ENCODE results near the gene PRDX3.
A peak's percentile ranks its signal among the peaks of the same experiment; 100 is the strongest.

DNA sequence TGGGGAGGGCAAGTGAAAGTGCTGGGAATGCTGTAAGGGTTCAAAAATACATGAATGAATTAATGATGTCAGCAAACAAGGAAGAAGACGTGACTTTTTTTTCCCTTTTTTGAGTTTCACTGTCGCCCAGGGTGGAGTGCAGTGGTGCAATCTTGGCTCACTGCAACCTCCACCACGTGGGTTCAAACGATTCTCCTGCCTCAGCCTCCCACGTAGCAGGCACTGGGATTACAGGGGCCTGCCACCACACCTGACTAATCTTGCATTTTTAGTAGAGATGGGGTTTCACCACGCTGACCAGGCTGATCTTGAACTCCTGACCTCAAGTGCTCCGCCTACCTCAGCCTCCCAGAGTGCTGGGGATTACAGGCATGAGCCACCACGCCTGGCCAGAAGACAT lies 44.7 kb downstream of the PRDX3 start:
- TF ChIP-seq, protein P1, sequence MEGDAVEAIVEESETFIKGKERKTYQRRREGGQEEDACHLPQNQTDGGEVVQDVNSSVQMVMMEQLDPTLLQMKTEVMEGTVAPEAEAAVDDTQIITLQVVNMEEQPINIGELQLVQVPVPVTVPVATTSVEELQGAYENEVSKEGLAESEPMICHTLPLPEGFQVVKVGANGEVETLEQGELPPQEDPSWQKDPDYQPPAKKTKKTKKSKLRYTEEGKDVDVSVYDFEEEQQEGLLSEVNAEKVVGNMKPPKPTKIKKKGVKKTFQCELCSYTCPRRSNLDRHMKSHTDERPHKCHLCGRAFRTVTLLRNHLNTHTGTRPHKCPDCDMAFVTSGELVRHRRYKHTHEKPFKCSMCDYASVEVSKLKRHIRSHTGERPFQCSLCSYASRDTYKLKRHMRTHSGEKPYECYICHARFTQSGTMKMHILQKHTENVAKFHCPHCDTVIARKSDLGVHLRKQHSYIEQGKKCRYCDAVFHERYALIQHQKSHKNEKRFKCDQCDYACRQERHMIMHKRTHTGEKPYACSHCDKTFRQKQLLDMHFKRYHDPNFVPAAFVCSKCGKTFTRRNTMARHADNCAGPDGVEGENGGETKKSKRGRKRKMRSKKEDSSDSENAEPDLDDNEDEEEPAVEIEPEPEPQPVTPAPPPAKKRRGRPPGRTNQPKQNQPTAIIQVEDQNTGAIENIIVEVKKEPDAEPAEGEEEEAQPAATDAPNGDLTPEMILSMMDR (IDR thresholded peaks at IDR 0.05; ENCODE audit: low read depth, low read length), result no peak
- TF ChIP-seq, protein P2, sequence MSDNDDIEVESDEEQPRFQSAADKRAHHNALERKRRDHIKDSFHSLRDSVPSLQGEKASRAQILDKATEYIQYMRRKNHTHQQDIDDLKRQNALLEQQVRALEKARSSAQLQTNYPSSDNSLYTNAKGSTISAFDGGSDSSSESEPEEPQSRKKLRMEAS (IDR thresholded peaks at IDR 0.05; ENCODE audit: low read depth, low read length), result peak; percentile 63; the same call in 1 of the 2 replicates
